HG03135 (cell line): ENCODE measurements around the gene NRP2.

ENCODE experiments used
- ATAC-seq: cut with Tn5 transposase; IDR thresholded peaks from one replicate; pipeline ENCODE4 v1.9.1; 2021; ENCODE audit warnings: mild to moderate bottlenecking, moderate library complexity; ENCODE audit not compliant: unreplicated experiment

The NRP2 gene

GRCh38 chr2:205728366-205728765 is 46.1 kb downstream of the NRP2 start:
- ATAC-seq: no peak

GRCh38 chr2:205730191-205730590 is 47.9 kb downstream of the NRP2 start:
- no peak for ATAC-seq

GRCh38 chr2:205730701-205731582 is 48.6 kb downstream of the NRP2 start:
- ATAC-seq: no peak

- no peak for ATAC-seq
Observed at GRCh38 chr2:205731583-205731981, 49.3 kb downstream of the NRP2 start.

- ATAC-seq: no peak
Observed at GRCh38 chr2:205732314-205732713, 50.0 kb downstream of the NRP2 start.

GRCh38 chr2:205733082-205733481 is 50.8 kb downstream of the NRP2 start:
- ATAC-seq: no peak

- no peak for ATAC-seq
Observed at GRCh38 chr2:205733648-205734047, 51.3 kb downstream of the NRP2 start.

GRCh38 chr2:205734436-205735037 is 52.2 kb downstream of the NRP2 start:
- no peak for ATAC-seq

- ATAC-seq: no peak
Observed at GRCh38 chr2:205738117-205738968, 56.0 kb downstream of the NRP2 start.

- no peak for ATAC-seq
Observed at GRCh38 chr2:205739620-205740019, 57.3 kb downstream of the NRP2 start.

- ATAC-seq: no peak
Observed at GRCh38 chr2:205740381-205740780, 58.1 kb downstream of the NRP2 start.

GRCh38 chr2:205741256-205741978 is 59.1 kb downstream of the NRP2 start:
- ATAC-seq: no peak

GRCh38 chr2:205743137-205743536 is 60.8 kb downstream of the NRP2 start:
- ATAC-seq: no peak

GRCh38 chr2:205744074-205744591 is 61.8 kb downstream of the NRP2 start:
- ATAC-seq: no peak

GRCh38 chr2:205745661-205746419 is 63.5 kb downstream of the NRP2 start:
- ATAC-seq: no peak

- no peak for ATAC-seq
Observed at GRCh38 chr2:205746420-205746785, 64.1 kb downstream of the NRP2 start.

GRCh38 chr2:205747829-205748386 is 65.6 kb downstream of the NRP2 start:
- no peak for ATAC-seq

GRCh38 chr2:205748639-205749038 is 66.3 kb downstream of the NRP2 start:
- no peak for ATAC-seq

GRCh38 chr2:205749078-205749477 is 66.8 kb downstream of the NRP2 start:
- no peak for ATAC-seq

GRCh38 chr2:205750797-205751196 is 68.5 kb downstream of the NRP2 start:
- no peak for ATAC-seq
